Measurements from ENCODE around the gene EZR.
A peak's percentile ranks its signal among the peaks of the same experiment; 100 is the strongest.

EZR gene

GRCh38 chr6:158819213-158819976 lies at the start of gene EZR:
Gene EZR, minus strand, starts transcription at chr6:158819368. Its CDS starts 1,275 bp downstream, at chr6:158818093.
- H3K27ac ChIP-seq, result peak within 1 kb of the TSS; percentile 93

GRCh38 chr6:158868122-158868480 lies 48.9 kb upstream of the EZR start:
- H3K27ac ChIP-seq, result peak overlapping the region; percentile 96
- no peak for DNase-seq (ENCODE audit: low read depth, low spot score)

More at GRCh38 chr6:158819213-158819976, at the start of gene EZR:
- DNase-seq (ENCODE audit: low read depth, low spot score), result no peak

GRCh38 chr6:158867381-158868121 lies 48.4 kb upstream of the EZR start:
- peak overlapping the region; percentile 96 for H3K27ac ChIP-seq
- DNase-seq (ENCODE audit: low read depth, low spot score), result peak; percentile 81

GRCh38 chr6:158865769-158866168 lies 46.6 kb upstream of the EZR start:
- no peak overlapping the region for H3K27ac ChIP-seq
- no peak for DNase-seq (ENCODE audit: low read depth, low spot score)

- no peak overlapping the region for H3K27ac ChIP-seq
Observed at GRCh38 chr6:158863646-158864045, 44.5 kb upstream of the EZR start.

GRCh38 chr6:158861686-158862381 lies 42.7 kb upstream of the EZR start:
- DNase-seq (ENCODE audit: low read depth, low spot score), result no peak
- H3K27ac ChIP-seq, result peak overlapping the region; percentile 57

More at GRCh38 chr6:158863646-158864045, 44.5 kb upstream of the EZR start:
- DNase-seq (ENCODE audit: low read depth, low spot score), result no peak

- no peak overlapping the region for H3K27ac ChIP-seq
- DNase-seq (ENCODE audit: low read depth, low spot score), result no peak
Observed at GRCh38 chr6:158860279-158860865, 41.2 kb upstream of the EZR start.

GRCh38 chr6:158856261-158856660 lies 37.1 kb upstream of the EZR start:
- no peak overlapping the region for H3K27ac ChIP-seq
- no peak for DNase-seq (ENCODE audit: low read depth, low spot score)

- no peak for DNase-seq (ENCODE audit: low read depth, low spot score)
- peak overlapping the region; percentile 98 for H3K27ac ChIP-seq
Observed at GRCh38 chr6:158854214-158855101, 35.3 kb upstream of the EZR start.

GRCh38 chr6:158853880-158854213 lies 34.7 kb upstream of the EZR start:
- DNase-seq (ENCODE audit: low read depth, low spot score), result no peak

GRCh38 chr6:158853072-158853879 lies 34.1 kb upstream of the EZR start:
- H3K27ac ChIP-seq, result peak overlapping the region; percentile 98

More at GRCh38 chr6:158853880-158854213, 34.7 kb upstream of the EZR start:
- H3K27ac ChIP-seq, result peak overlapping the region; percentile 98

GRCh38 chr6:158852312-158853071 lies 33.3 kb upstream of the EZR start:
- DNase-seq (ENCODE audit: low read depth, low spot score), result no peak
- peak overlapping the region; percentile 98 for H3K27ac ChIP-seq

More at GRCh38 chr6:158853072-158853879, 34.1 kb upstream of the EZR start:
- peak; percentile 99 for DNase-seq (ENCODE audit: low read depth, low spot score)

- peak overlapping the region; percentile 98 for H3K27ac ChIP-seq
- DNase-seq (ENCODE audit: low read depth, low spot score), result no peak
Observed at GRCh38 chr6:158850807-158851115, 31.6 kb upstream of the EZR start.

GRCh38 chr6:158849899-158850806 lies 31.0 kb upstream of the EZR start:
- H3K27ac ChIP-seq, result peak overlapping the region; percentile 98
- DNase-seq (ENCODE audit: low read depth, low spot score), result peak; percentile 99

- DNase-seq (ENCODE audit: low read depth, low spot score), result no peak
- peak overlapping the region; percentile 98 for H3K27ac ChIP-seq
Observed at GRCh38 chr6:158848490-158848895, 29.3 kb upstream of the EZR start.

GRCh38 chr6:158847786-158848185 lies 28.6 kb upstream of the EZR start:
- DNase-seq (ENCODE audit: low read depth, low spot score), result peak; percentile 87
- peak overlapping the region; percentile 98 for H3K27ac ChIP-seq

GRCh38 chr6:158847012-158847529 lies 27.9 kb upstream of the EZR start:
- DNase-seq (ENCODE audit: low read depth, low spot score), result no peak
- peak overlapping the region; percentile 98 for H3K27ac ChIP-seq
